Ishikawa (cell line): ENCODE data around the gene STAT4.

Experiments used
- CEBPB ChIP-seq: IDR thresholded peaks from 2 replicates; pipeline ENCODE4 v1.6.1; 2012
- CREB1 ChIP-seq: IDR thresholded peaks from 2 replicates; pipeline ENCODE4 v1.6.1; 2012; ENCODE audit warnings: low read depth
- EGR1 ChIP-seq: IDR thresholded peaks from 2 replicates; pipeline ENCODE4 v1.6.1; 2012
- EP300 ChIP-seq: IDR thresholded peaks from 2 replicates; pipeline ENCODE4 v1.6.1; 2012; ENCODE audit warnings: borderline replicate concordance
- FOXM1 ChIP-seq: IDR thresholded peaks from 2 replicates; pipeline ENCODE4 v1.6.1; 2012; ENCODE audit warnings: low read depth, borderline replicate concordance
- MAX ChIP-seq: IDR thresholded peaks from 2 replicates; pipeline ENCODE4 v1.6.1; 2012
- NFIC ChIP-seq: IDR thresholded peaks from 2 replicates; pipeline ENCODE4 v1.6.1; 2012
- RAD21 ChIP-seq: IDR thresholded peaks from 2 replicates; pipeline ENCODE4 v1.6.1; 2012; ENCODE audit warnings: low read depth
- REST ChIP-seq: IDR thresholded peaks from 2 replicates; pipeline ENCODE4 v1.6.1; 2012; ENCODE audit warnings: low read depth, mild to moderate bottlenecking
- TAF1 ChIP-seq: IDR thresholded peaks from 2 replicates; pipeline ENCODE4 v1.6.1; 2012; ENCODE audit warnings: low read depth, mild to moderate bottlenecking
- TCF12 ChIP-seq: IDR thresholded peaks from 2 replicates; pipeline ENCODE4 v1.6.1; 2012; ENCODE audit warnings: low read depth
- TEAD4 ChIP-seq: IDR thresholded peaks from 2 replicates; pipeline ENCODE4 v1.6.1; 2012
- USF1 ChIP-seq: IDR thresholded peaks from 2 replicates; pipeline ENCODE4 v1.6.1; 2012
- YY1 ChIP-seq: IDR thresholded peaks from 2 replicates; pipeline ENCODE4 v1.6.1; 2012; ENCODE audit warnings: low read depth
- ZBTB7A ChIP-seq: IDR thresholded peaks from 2 replicates; pipeline ENCODE4 v1.6.1; 2012; ENCODE audit warnings: low read depth

Gene STAT4

GRCh38 chr2:191087311-191087710, 63.5 kb downstream of the STAT4 start:
- TF ChIP-seq TEAD4: no peak
- TF ChIP-seq FOXM1: no peak

- TF ChIP-seq CEBPB (no peak), EGR1 (no peak), RAD21 (no peak), TEAD4 (no peak), CREB1 (no peak), MAX (no peak), EP300 (no peak), TCF12 (no peak), YY1 (no peak), ZBTB7A (no peak), TAF1 (no peak), NFIC (no peak), REST (no peak)
These were observed 64.1 kb downstream of the STAT4 start for GRCh38 chr2:191086706-191087105.

- no peak for TF ChIP-seq MAX
- no peak for TF ChIP-seq TCF12
These were observed 67.3 kb downstream of the STAT4 start for GRCh38 chr2:191083540-191083939.

GRCh38 chr2:191082321-191082720, 68.5 kb downstream of the STAT4 start:
- TF ChIP-seq USF1 (no peak), TAF1 (no peak), CREB1 (no peak), TEAD4 (no peak), EGR1 (no peak), FOXM1 (no peak), CEBPB (no peak), TCF12 (no peak), REST (no peak), RAD21 (no peak), EP300 (no peak), YY1 (no peak), NFIC (no peak), MAX (no peak), ZBTB7A (no peak)

- TF ChIP-seq RAD21: no peak
- no peak for TF ChIP-seq CREB1
- no peak for TF ChIP-seq USF1
- TF ChIP-seq MAX: no peak
- TF ChIP-seq CEBPB: no peak
- TF ChIP-seq NFIC: no peak
- no peak for TF ChIP-seq REST
- TF ChIP-seq YY1: no peak
- no peak for TF ChIP-seq ZBTB7A
- no peak for TF ChIP-seq TAF1
- no peak for TF ChIP-seq TEAD4
These were observed 69.2 kb downstream of the STAT4 start for GRCh38 chr2:191081411-191082155.
